KMS-11 (cell line): ENCODE results near the gene CLTC.
A peak's percentile ranks its signal among the peaks of the same experiment; 100 is the strongest.

Source experiments
- H2AFZ ChIP-seq: fragments of 200-600 bp; sonication (generic); 2 replicates; pipeline ENCODE4 v1.6.1; 2016; ENCODE audit warnings: antibody characterized with exemption, mixed run types, low read depth
- H3K27ac ChIP-seq: fragments of 200-600 bp; sonication (generic); 2 replicates; pipeline ENCODE4 v1.6.1; 2016; ENCODE audit warnings: mild to moderate bottlenecking, mixed run types
- H3K27me3 ChIP-seq: fragments of 200-600 bp; sonication (generic); 2 replicates; pipeline ENCODE4 v1.6.1; 2017; ENCODE audit warnings: mild to moderate bottlenecking, low read depth, mixed run types, moderate library complexity; ENCODE audit not compliant: insufficient read depth
- H3K36me3 ChIP-seq: fragments of 200-600 bp; sonication (generic); 2 replicates; pipeline ENCODE4 v1.6.1; 2017; ENCODE audit warnings: mild to moderate bottlenecking, mixed run types; ENCODE audit not compliant: insufficient read depth
- H3K4me1 ChIP-seq: fragments of 200-600 bp; sonication (generic); 2 replicates; pipeline ENCODE4 v1.6.1; 2016; ENCODE audit warnings: mild to moderate bottlenecking, low read depth, mixed run types; ENCODE audit not compliant: poor library complexity, severe bottlenecking
- H3K4me2 ChIP-seq: fragments of 200-600 bp; sonication (generic); 2 replicates; pipeline ENCODE4 v1.7.0; 2016; ENCODE audit warnings: mild to moderate bottlenecking, mixed run types
- H3K4me3 ChIP-seq: fragments of 200-600 bp; sonication (generic); IDR thresholded peaks from 2 replicates; pipeline ENCODE4 v1.6.1; 2017; ENCODE audit warnings: low read depth, low read length, mixed read lengths; ENCODE audit not compliant: insufficient read depth
- H3K79me2 ChIP-seq: fragments of 200-600 bp; sonication (generic); 2 replicates; pipeline ENCODE4 v1.6.1; 2016; ENCODE audit warnings: low read depth, mixed run types; ENCODE audit not compliant: insufficient read depth
- H3K9ac ChIP-seq: fragments of 200-600 bp; sonication (generic); 2 replicates; pipeline ENCODE4 v1.6.1; 2016; ENCODE audit warnings: mild to moderate bottlenecking, mixed run types
- H4K20me1 ChIP-seq: fragments of 200-600 bp; sonication (generic); 2 replicates; pipeline ENCODE4 v1.6.1; 2016; ENCODE audit warnings: mild to moderate bottlenecking, mixed run types; ENCODE audit not compliant: insufficient read depth
- TF ChIP-seq, protein P1 (sequence below): fragments of 200-600 bp; sonication (generic); conservative IDR thresholded peaks from 2 replicates; pipeline ENCODE4 v1.6.1; 2017; ENCODE audit warnings: low read depth, mild to moderate bottlenecking, antibody characterized with exemption, low read length, moderate library complexity, mixed read lengths

Gene CLTC

DNA sequence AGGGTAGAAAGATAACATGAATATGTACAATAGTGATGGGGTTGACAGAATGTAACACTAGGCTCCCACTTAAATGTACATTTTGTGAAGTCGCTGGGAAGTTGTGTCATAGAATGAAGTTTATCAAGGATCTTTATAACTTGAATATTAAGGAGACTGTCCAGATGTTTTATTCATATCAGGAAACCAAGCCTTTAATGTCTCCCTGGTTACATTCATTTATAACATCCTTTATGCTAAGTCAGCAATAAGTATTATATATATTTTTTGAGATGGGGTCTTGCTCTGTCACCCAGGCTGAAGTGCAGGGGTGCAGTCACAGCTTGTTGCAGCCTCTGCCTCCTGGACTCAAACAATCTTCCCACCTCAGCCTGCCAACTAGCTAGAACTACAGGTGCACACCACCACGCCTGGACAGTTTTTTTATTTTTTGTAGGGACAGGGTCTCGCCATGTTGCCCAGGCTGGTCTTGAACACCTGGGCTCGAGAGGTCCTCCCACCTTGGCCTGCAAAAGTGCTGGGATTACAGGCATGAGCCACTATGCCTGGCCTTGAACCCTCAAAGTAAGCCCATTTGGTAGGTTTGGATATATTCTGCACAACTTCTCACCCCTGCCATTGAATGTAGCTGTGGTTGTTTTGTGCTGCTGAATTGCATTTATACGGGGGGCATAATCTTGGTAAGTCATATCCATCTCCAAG, 14.1 kb downstream of the CLTC start:
- H3K36me3 ChIP-seq = no peaks in the 10 kb centered on the region; the same call in 1 of the 2 replicates
- H3K9ac ChIP-seq = no peak overlapping the region; the same call in 1 of the 2 replicates
- no peaks in the 10 kb centered on the region for H3K27me3 ChIP-seq
- peak overlapping the region; percentile 46; the same call in 1 of the 2 replicates for H3K27ac ChIP-seq
- no peak overlapping the region for H3K4me3 ChIP-seq
- no peak overlapping the region for H2AFZ ChIP-seq
- peaks cover 98% of the 10 kb centered on the region for H3K79me2 ChIP-seq
- H3K4me2 ChIP-seq = peak overlapping the region; percentile 72
- H3K4me1 ChIP-seq = peaks cover 87% of the 10 kb centered on the region
- peaks cover 53% of the 10 kb centered on the region for H4K20me1 ChIP-seq
- TF ChIP-seq, protein P1, sequence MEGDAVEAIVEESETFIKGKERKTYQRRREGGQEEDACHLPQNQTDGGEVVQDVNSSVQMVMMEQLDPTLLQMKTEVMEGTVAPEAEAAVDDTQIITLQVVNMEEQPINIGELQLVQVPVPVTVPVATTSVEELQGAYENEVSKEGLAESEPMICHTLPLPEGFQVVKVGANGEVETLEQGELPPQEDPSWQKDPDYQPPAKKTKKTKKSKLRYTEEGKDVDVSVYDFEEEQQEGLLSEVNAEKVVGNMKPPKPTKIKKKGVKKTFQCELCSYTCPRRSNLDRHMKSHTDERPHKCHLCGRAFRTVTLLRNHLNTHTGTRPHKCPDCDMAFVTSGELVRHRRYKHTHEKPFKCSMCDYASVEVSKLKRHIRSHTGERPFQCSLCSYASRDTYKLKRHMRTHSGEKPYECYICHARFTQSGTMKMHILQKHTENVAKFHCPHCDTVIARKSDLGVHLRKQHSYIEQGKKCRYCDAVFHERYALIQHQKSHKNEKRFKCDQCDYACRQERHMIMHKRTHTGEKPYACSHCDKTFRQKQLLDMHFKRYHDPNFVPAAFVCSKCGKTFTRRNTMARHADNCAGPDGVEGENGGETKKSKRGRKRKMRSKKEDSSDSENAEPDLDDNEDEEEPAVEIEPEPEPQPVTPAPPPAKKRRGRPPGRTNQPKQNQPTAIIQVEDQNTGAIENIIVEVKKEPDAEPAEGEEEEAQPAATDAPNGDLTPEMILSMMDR = no peak

DNA sequence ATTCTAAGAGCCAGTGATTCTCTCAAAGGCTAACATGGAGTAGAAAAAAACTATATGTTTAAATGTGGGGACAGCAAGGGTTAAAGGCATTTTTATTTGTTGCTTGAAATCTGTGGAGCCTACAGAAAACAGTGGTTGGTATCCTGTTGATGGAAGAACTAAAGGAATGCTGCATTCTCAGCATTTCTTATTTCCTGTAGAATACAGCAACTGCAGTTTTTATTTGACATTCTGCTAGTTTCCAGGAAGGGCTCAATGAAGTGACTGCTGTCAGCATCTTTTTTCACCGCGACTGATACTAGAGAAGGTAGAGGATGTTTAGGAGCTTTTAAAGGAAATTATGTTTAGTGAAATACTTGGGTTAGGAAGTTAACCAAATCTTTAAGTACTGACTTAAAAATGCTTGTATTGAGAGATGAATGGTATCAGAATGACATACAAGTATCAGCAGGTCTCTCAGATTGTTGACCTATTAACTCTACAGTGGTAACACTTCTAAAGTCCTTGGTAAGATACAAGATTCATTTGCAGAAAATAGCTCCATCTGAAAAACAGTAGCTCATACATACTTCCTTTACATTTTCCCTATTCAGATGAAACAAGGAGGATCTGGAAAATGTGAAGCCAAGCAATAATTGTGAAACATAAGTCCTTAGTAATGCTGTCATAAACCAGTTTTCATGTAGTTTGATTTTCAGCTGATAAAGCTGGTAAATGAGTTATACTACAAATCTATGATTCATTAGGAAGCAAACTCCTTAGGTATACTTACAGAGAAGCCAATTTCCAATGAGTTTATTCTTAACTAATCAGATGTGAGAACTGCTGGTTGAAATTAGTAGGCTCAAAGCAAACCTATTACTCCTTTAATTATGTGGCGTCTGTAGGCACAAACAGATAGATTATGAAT, 15.2 kb downstream of the CLTC start:
- Histone ChIP-seq H3K4me3 (no peak overlapping the region), H2AFZ (no peak overlapping the region), H4K20me1 (peaks cover 57% of the 10 kb centered on the region), H3K27ac (peak overlapping the region; percentile 46), H3K36me3 (no peaks in the 10 kb centered on the region), H3K4me2 (peak overlapping the region; percentile 72), H3K9ac (peak overlapping the region; percentile 8; the same call in 1 of the 2 replicates), H3K4me1 (peaks cover 93% of the 10 kb centered on the region), H3K27me3 (no peaks in the 10 kb centered on the region), H3K79me2 (peaks cover 98% of the 10 kb centered on the region)
- TF ChIP-seq, protein P1 = no peak

- H3K4me2 ChIP-seq = no peak overlapping the region; the same call in 1 of the 2 replicates
- H3K27me3 ChIP-seq = no peaks in the 10 kb centered on the region
- TF ChIP-seq, protein P1 = no peak
- no peak overlapping the region for H3K4me3 ChIP-seq
- H3K79me2 ChIP-seq = peaks cover 96% of the 10 kb centered on the region
- no peak overlapping the region for H2AFZ ChIP-seq
- no peak overlapping the region for H3K9ac ChIP-seq
- peaks cover 93% of the 10 kb centered on the region for H3K4me1 ChIP-seq
- H4K20me1 ChIP-seq = peaks cover 58% of the 10 kb centered on the region
- no peaks in the 10 kb centered on the region for H3K36me3 ChIP-seq
- no peak overlapping the region for H3K27ac ChIP-seq
Measured at GRCh38 chr17:59637611-59638310, 18.1 kb downstream of the CLTC start.

- H3K9ac ChIP-seq = no peak overlapping the region
- H3K4me2 ChIP-seq = no peak overlapping the region
- peaks cover 58% of the 10 kb centered on the region for H4K20me1 ChIP-seq
Measured at GRCh38 chr17:59638553-59638952, 18.9 kb downstream of the CLTC start.

More at GRCh38 chr17:59638553-59638952, 18.9 kb downstream of the CLTC start:
- Histone ChIP-seq H3K79me2 (peaks cover 96% of the 10 kb centered on the region), H2AFZ (no peak overlapping the region), H3K4me1 (peaks cover 92% of the 10 kb centered on the region), H3K36me3 (no peaks in the 10 kb centered on the region), H3K27ac (no peak overlapping the region), H3K4me3 (no peak overlapping the region), H3K27me3 (no peaks in the 10 kb centered on the region)
- TF ChIP-seq, protein P1 = no peak
